HEK293 (cell line): ENCODE measurements around the gene DRAP1.

Experiments
- SETDB1 ChIP-seq: IDR thresholded peaks from one replicate; pipeline ENCODE4 v1.6.1; 2017; ENCODE audit warnings: mild to moderate bottlenecking, low read length, moderate library complexity, mixed read lengths; ENCODE audit not compliant: insufficient read length
- ZNF302 ChIP-seq: fragments of 450-650 bp; formaldehyde crosslinking; IDR thresholded peaks from 2 replicates; pipeline ENCODE4 v1.5.1; 2016; ENCODE audit warnings: missing biosample characterization, missing genetic modification characterization, low read depth
- ZNF394 ChIP-seq: fragments of 450-650 bp; formaldehyde crosslinking; IDR thresholded peaks from 2 replicates; pipeline ENCODE4 v1.5.1; 2016; ENCODE audit warnings: missing biosample characterization, missing genetic modification characterization, mild to moderate bottlenecking, moderate library complexity, borderline replicate concordance
- TF ChIP-seq, protein P1 (sequence below): sonication (generic); formaldehyde crosslinking; IDR thresholded peaks from 2 replicates; pipeline ENCODE4 v1.8.1; 2022; ENCODE audit warnings: mild to moderate bottlenecking, moderate library complexity, missing genetic modification reagents
- TF ChIP-seq, protein P2 (sequence below): fragments of 450-650 bp; formaldehyde crosslinking; IDR thresholded peaks from 2 replicates; pipeline ENCODE4 v1.5.1; 2016; ENCODE audit warnings: missing biosample characterization, missing genetic modification characterization

DNA sequence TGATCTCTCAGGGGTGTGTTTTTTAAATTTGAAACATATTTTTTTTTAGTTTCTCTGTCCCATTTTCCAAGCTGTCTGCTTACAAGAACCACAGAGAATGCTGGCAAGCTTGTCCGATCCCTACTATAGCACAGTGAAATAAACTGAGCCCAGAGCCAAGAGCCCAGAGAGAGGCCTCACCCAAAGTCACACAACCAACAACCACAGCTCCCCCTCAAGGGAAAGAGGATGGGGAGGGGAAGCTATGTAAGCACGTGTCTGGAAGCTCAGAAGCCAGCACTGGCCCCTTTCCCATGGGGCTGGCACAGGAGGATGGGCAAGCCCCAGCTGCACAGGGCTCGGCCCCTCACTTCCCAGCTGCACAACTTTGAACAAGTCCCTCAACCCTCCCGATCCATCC, 39.1 kb downstream of the DRAP1 start:
- TF ChIP-seq, protein P1, sequence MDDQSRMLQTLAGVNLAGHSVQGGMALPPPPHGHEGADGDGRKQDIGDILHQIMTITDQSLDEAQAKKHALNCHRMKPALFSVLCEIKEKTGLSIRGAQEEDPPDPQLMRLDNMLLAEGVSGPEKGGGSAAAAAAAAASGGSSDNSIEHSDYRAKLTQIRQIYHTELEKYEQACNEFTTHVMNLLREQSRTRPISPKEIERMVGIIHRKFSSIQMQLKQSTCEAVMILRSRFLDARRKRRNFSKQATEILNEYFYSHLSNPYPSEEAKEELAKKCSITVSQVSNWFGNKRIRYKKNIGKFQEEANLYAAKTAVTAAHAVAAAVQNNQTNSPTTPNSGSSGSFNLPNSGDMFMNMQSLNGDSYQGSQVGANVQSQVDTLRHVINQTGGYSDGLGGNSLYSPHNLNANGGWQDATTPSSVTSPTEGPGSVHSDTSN (CRISPR knock-in tag): no peak
- TF ChIP-seq, protein P2, sequence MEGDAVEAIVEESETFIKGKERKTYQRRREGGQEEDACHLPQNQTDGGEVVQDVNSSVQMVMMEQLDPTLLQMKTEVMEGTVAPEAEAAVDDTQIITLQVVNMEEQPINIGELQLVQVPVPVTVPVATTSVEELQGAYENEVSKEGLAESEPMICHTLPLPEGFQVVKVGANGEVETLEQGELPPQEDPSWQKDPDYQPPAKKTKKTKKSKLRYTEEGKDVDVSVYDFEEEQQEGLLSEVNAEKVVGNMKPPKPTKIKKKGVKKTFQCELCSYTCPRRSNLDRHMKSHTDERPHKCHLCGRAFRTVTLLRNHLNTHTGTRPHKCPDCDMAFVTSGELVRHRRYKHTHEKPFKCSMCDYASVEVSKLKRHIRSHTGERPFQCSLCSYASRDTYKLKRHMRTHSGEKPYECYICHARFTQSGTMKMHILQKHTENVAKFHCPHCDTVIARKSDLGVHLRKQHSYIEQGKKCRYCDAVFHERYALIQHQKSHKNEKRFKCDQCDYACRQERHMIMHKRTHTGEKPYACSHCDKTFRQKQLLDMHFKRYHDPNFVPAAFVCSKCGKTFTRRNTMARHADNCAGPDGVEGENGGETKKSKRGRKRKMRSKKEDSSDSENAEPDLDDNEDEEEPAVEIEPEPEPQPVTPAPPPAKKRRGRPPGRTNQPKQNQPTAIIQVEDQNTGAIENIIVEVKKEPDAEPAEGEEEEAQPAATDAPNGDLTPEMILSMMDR (tag by site-specific recombination): no peak
- no peak for TF ChIP-seq ZNF302
- TF ChIP-seq ZNF394: no peak
- no peak for TF ChIP-seq SETDB1
